ENCODE results near the gene QTRT2.

The QTRT2 gene

GRCh38 chr3:114056130-114057010 is at the start of gene QTRT2, which contains the start of gene CCDC191:
TSS of gene QTRT2 (plus strand) at chr3:114056737. CDS start at chr3:114065258, 8,521 bp downstream.
TSS of gene CCDC191 (minus strand) at chr3:114056526. CDS start at chr3:114056466, 60 bp downstream.
- H3K9me3 ChIP-seq (ENCODE audit: control insufficient read depth, low read depth, low read length) = no peaks in the 10 kb centered on the region
- no peaks in the 10 kb centered on the region for H3K36me3 ChIP-seq (ENCODE audit: control insufficient read depth, low read depth, low read length)
- no peaks in the 10 kb centered on the region for H3K27me3 ChIP-seq (ENCODE audit: control insufficient read depth, insufficient read depth, low read length)
- H3K4me1 ChIP-seq (ENCODE audit: control insufficient read depth, low read depth, low read length) = no peaks in the 10 kb centered on the region
- peak within 1 kb of the TSS; percentile 76 for H3K9ac ChIP-seq (ENCODE audit: low read length)
- peak within 1 kb of the TSS; percentile 38 for H3K27ac ChIP-seq (ENCODE audit: low read length)
- peak within 1 kb of the TSS; percentile 80 for H3K4me3 ChIP-seq (ENCODE audit: low read length)

- Histone ChIP-seq H3K4me3 (ENCODE audit: low read length) (no peak overlapping the region), H3K36me3 (ENCODE audit: control insufficient read depth, low read depth, low read length) (no peaks in the 10 kb centered on the region), H3K9ac (ENCODE audit: low read length) (no peak overlapping the region), H3K4me1 (ENCODE audit: control insufficient read depth, low read depth, low read length) (no peaks in the 10 kb centered on the region), H3K27ac (ENCODE audit: low read length) (no peak overlapping the region), H3K9me3 (ENCODE audit: control insufficient read depth, low read depth, low read length) (no peaks in the 10 kb centered on the region), H3K27me3 (ENCODE audit: control insufficient read depth, insufficient read depth, low read length) (no peaks in the 10 kb centered on the region)
Observed at GRCh38 chr3:114011059-114011797, 45.3 kb upstream of the QTRT2 start.

- Histone ChIP-seq H3K4me1 (ENCODE audit: control insufficient read depth, low read depth, low read length) (no peaks in the 10 kb centered on the region), H3K9ac (ENCODE audit: low read length) (no peak overlapping the region), H3K9me3 (ENCODE audit: control insufficient read depth, low read depth, low read length) (no peaks in the 10 kb centered on the region), H3K36me3 (ENCODE audit: control insufficient read depth, low read depth, low read length) (no peaks in the 10 kb centered on the region), H3K27me3 (ENCODE audit: control insufficient read depth, insufficient read depth, low read length) (no peaks in the 10 kb centered on the region), H3K4me3 (ENCODE audit: low read length) (no peak overlapping the region), H3K27ac (ENCODE audit: low read length) (no peak overlapping the region)
Observed at GRCh38 chr3:114014211-114014610, 42.3 kb upstream of the QTRT2 start.

- no peak overlapping the region for H3K4me3 ChIP-seq (ENCODE audit: low read length)
- H3K4me1 ChIP-seq (ENCODE audit: control insufficient read depth, low read depth, low read length) = no peaks in the 10 kb centered on the region
- no peaks in the 10 kb centered on the region for H3K36me3 ChIP-seq (ENCODE audit: control insufficient read depth, low read depth, low read length)
- no peaks in the 10 kb centered on the region for H3K9me3 ChIP-seq (ENCODE audit: control insufficient read depth, low read depth, low read length)
- no peak overlapping the region for H3K9ac ChIP-seq (ENCODE audit: low read length)
- H3K27ac ChIP-seq (ENCODE audit: low read length) = no peak overlapping the region
- H3K27me3 ChIP-seq (ENCODE audit: control insufficient read depth, insufficient read depth, low read length) = no peaks in the 10 kb centered on the region
Observed at GRCh38 chr3:114019486-114019885, 37.1 kb upstream of the QTRT2 start.

GRCh38 chr3:114020907-114021306 is 35.6 kb upstream of the QTRT2 start:
- Histone ChIP-seq H3K4me3 (ENCODE audit: low read length) (no peak overlapping the region), H3K9ac (ENCODE audit: low read length) (no peak overlapping the region), H3K9me3 (ENCODE audit: control insufficient read depth, low read depth, low read length) (no peaks in the 10 kb centered on the region), H3K4me1 (ENCODE audit: control insufficient read depth, low read depth, low read length) (no peaks in the 10 kb centered on the region), H3K27me3 (ENCODE audit: control insufficient read depth, insufficient read depth, low read length) (no peaks in the 10 kb centered on the region), H3K27ac (ENCODE audit: low read length) (no peak overlapping the region), H3K36me3 (ENCODE audit: control insufficient read depth, low read depth, low read length) (no peaks in the 10 kb centered on the region)

- Histone ChIP-seq H3K4me1 (ENCODE audit: control insufficient read depth, low read depth, low read length) (no peaks in the 10 kb centered on the region), H3K36me3 (ENCODE audit: control insufficient read depth, low read depth, low read length) (no peaks in the 10 kb centered on the region), H3K9me3 (ENCODE audit: control insufficient read depth, low read depth, low read length) (no peaks in the 10 kb centered on the region), H3K27ac (ENCODE audit: low read length) (no peak overlapping the region), H3K9ac (ENCODE audit: low read length) (no peak overlapping the region), H3K27me3 (ENCODE audit: control insufficient read depth, insufficient read depth, low read length) (no peaks in the 10 kb centered on the region), H3K4me3 (ENCODE audit: low read length) (no peak overlapping the region)
Observed at GRCh38 chr3:114022145-114022802, 34.3 kb upstream of the QTRT2 start.

- H3K36me3 ChIP-seq (ENCODE audit: control insufficient read depth, low read depth, low read length) = no peaks in the 10 kb centered on the region
- H3K27ac ChIP-seq (ENCODE audit: low read length) = no peak overlapping the region
- H3K27me3 ChIP-seq (ENCODE audit: control insufficient read depth, insufficient read depth, low read length) = no peaks in the 10 kb centered on the region
- no peak overlapping the region for H3K9ac ChIP-seq (ENCODE audit: low read length)
- no peaks in the 10 kb centered on the region for H3K4me1 ChIP-seq (ENCODE audit: control insufficient read depth, low read depth, low read length)
- no peaks in the 10 kb centered on the region for H3K9me3 ChIP-seq (ENCODE audit: control insufficient read depth, low read depth, low read length)
- H3K4me3 ChIP-seq (ENCODE audit: low read length) = no peak overlapping the region
Observed at GRCh38 chr3:114025451-114025850, 31.1 kb upstream of the QTRT2 start.

- Histone ChIP-seq H3K9ac (ENCODE audit: low read length) (no peak overlapping the region), H3K36me3 (ENCODE audit: control insufficient read depth, low read depth, low read length) (no peaks in the 10 kb centered on the region), H3K9me3 (ENCODE audit: control insufficient read depth, low read depth, low read length) (no peaks in the 10 kb centered on the region), H3K4me1 (ENCODE audit: control insufficient read depth, low read depth, low read length) (peaks cover 4% of the 10 kb centered on the region), H3K4me3 (ENCODE audit: low read length) (no peak overlapping the region), H3K27me3 (ENCODE audit: control insufficient read depth, insufficient read depth, low read length) (no peaks in the 10 kb centered on the region), H3K27ac (ENCODE audit: low read length) (no peak overlapping the region)
Observed at GRCh38 chr3:114026331-114026730, 30.2 kb upstream of the QTRT2 start.

GRCh38 chr3:114033721-114034120 is 22.8 kb upstream of the QTRT2 start:
- H3K9me3 ChIP-seq (ENCODE audit: control insufficient read depth, low read depth, low read length) = no peaks in the 10 kb centered on the region
- H3K4me3 ChIP-seq (ENCODE audit: low read length) = no peak overlapping the region
- peaks cover 5% of the 10 kb centered on the region for H3K4me1 ChIP-seq (ENCODE audit: control insufficient read depth, low read depth, low read length)
- no peak overlapping the region for H3K27ac ChIP-seq (ENCODE audit: low read length)
- H3K27me3 ChIP-seq (ENCODE audit: control insufficient read depth, insufficient read depth, low read length) = no peaks in the 10 kb centered on the region
- no peak overlapping the region for H3K9ac ChIP-seq (ENCODE audit: low read length)
- no peaks in the 10 kb centered on the region for H3K36me3 ChIP-seq (ENCODE audit: control insufficient read depth, low read depth, low read length)

GRCh38 chr3:114034211-114034610 is 22.3 kb upstream of the QTRT2 start:
- Histone ChIP-seq H3K27ac (ENCODE audit: low read length) (no peak overlapping the region), H3K9me3 (ENCODE audit: control insufficient read depth, low read depth, low read length) (no peaks in the 10 kb centered on the region), H3K4me1 (ENCODE audit: control insufficient read depth, low read depth, low read length) (peaks cover 5% of the 10 kb centered on the region), H3K36me3 (ENCODE audit: control insufficient read depth, low read depth, low read length) (no peaks in the 10 kb centered on the region), H3K27me3 (ENCODE audit: control insufficient read depth, insufficient read depth, low read length) (no peaks in the 10 kb centered on the region), H3K4me3 (ENCODE audit: low read length) (no peak overlapping the region), H3K9ac (ENCODE audit: low read length) (no peak overlapping the region)

- H3K9ac ChIP-seq (ENCODE audit: low read length) = no peak overlapping the region
- no peak overlapping the region for H3K27ac ChIP-seq (ENCODE audit: low read length)
- no peaks in the 10 kb centered on the region for H3K36me3 ChIP-seq (ENCODE audit: control insufficient read depth, low read depth, low read length)
- H3K27me3 ChIP-seq (ENCODE audit: control insufficient read depth, insufficient read depth, low read length) = no peaks in the 10 kb centered on the region
- H3K9me3 ChIP-seq (ENCODE audit: control insufficient read depth, low read depth, low read length) = no peaks in the 10 kb centered on the region
- no peak overlapping the region for H3K4me3 ChIP-seq (ENCODE audit: low read length)
- peaks cover 5% of the 10 kb centered on the region for H3K4me1 ChIP-seq (ENCODE audit: control insufficient read depth, low read depth, low read length)
Observed at GRCh38 chr3:114034787-114035545, 21.6 kb upstream of the QTRT2 start.

All from iPS-18a (cell line).